ENCODE data around the gene ALG8. TPM values are rescaled to one million over a fixed set of nuclear protein-coding genes. Genes with fewer than 3 reads are reported as not detected.

The ALG8 gene
- total RNA-seq, 1 donor from 2014 or later, result 31.4 TPM

Other genes with a start within 250 kb of the ALG8 start
- 30.5 and 37.5 TPM in 2 replicates for gene INTS4, start 145.0 kb downstream of the ALG8 start, total RNA-seq
- gene KCTD14, start 116.3 kb downstream of the ALG8 start, total RNA-seq, result 0.20 and 2.0 TPM in 2 replicates
- gene THRSP, start 75.8 kb downstream of the ALG8 start, total RNA-seq, result not detected in 2 replicates
- 82.9 and 94.0 TPM in 2 replicates for gene NDUFC2, start 59.8 kb downstream of the ALG8 start, total RNA-seq
- gene KCTD21, start 49.0 kb upstream of the ALG8 start, total RNA-seq, result 4.4 and 10.7 TPM in 2 replicates
- gene USP35, start 49.3 kb upstream of the ALG8 start, total RNA-seq, result 5.3 and 6.4 TPM in 2 replicates

All from pulmonary artery endothelial cell (primary cell).